ENCODE results near the gene LYPLA2. TPM values are rescaled to one million over a fixed set of nuclear protein-coding genes. Genes with fewer than 3 reads are reported as not detected.

LYPLA2 gene
- polyA plus RNA-seq, 1 of the 3 experiments (the other 2 are of a cell fraction), result 109 TPM

DNA sequence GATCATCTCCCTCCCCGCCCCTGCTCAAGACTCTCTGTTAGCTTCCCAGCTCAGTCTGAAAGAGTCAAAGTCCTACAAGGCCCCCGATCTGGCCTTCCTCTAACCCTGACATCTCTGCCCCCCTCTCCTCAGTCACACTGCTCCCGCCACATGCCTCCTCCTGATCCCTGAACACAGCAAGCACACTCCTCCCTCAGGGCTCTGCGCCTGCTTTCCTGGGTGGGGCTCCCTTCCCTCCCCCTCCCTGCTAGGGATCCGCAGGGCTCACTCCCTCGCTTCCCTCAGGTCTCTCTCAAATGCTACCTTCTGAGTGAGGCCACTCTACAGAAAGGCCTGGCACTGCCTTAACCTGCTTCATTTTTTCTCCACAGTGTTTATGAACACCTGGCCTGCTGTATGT lies 15.3 kb downstream of the LYPLA2 start:
- Histone ChIP-seq H2AFZ (ENCODE audit: low read depth) (no peak overlapping the region), H3K36me3 (replicated peaks in 1 of 2; ENCODE audit: control insufficient read depth in 1 of 2, insufficient read depth in 2 of 2, low read length in 1 of 2) (no peaks in the 10 kb centered on the region), H3K9me2 (no peaks in the 10 kb centered on the region), H4K20me1 (ENCODE audit: insufficient read depth) (no peaks in the 10 kb centered on the region), H3K4me1 (ENCODE audit: control insufficient read depth in 1 of 2, insufficient read depth in 2 of 2, low read depth in 1 of 2, low read length in 1 of 2) (peaks cover 0 to 15% of the 10 kb centered on the region in 2 experiments; a peak in 1 of 4 replicates), H3K9ac (no peak overlapping the region), H3K9me3 (no peaks in the 10 kb centered on the region), H3K27me3 (ENCODE audit: insufficient read depth) (no peaks in the 10 kb centered on the region), H3K4me2 (no peak overlapping the region), H3K27ac (ENCODE audit: low read depth in 2 of 2, low read length in 1 of 2) (no peak overlapping the region), H3F3A (replicated peaks; ENCODE audit: insufficient read depth) (peaks cover 8% of the 10 kb centered on the region), H3K4me3 (ENCODE audit: low read depth in 2 of 2, low read length in 1 of 2) (no peak overlapping the region), H3K79me2 (ENCODE audit: insufficient read depth) (no peaks in the 10 kb centered on the region)
- TF ChIP-seq MEF2A (IDR thresholded peaks at IDR 0.05; ENCODE audit: borderline replicate concordance, low read depth) (no peak), FOSL2 (IDR thresholded peaks at IDR 0.05; ENCODE audit: borderline replicate concordance, low read depth) (no peak), GATA2 (CRISPR knock-in tag; IDR thresholded peaks at IDR 0.05) (no peak), TEAD4 (IDR thresholded peaks at IDR 0.05; ENCODE audit: borderline replicate concordance, insufficient read depth) (no peak), JUND (IDR thresholded peaks at IDR 0.05) (no peak), GABPA (IDR thresholded peaks at IDR 0.05; ENCODE audit: low read depth) (no peak), CHD2 (IDR thresholded peaks at IDR 0.05; ENCODE audit: low read length, partially characterized antibody) (no peak), ELF1 (IDR thresholded peaks at IDR 0.05) (no peak), TAF1 (IDR thresholded peaks at IDR 0.05; ENCODE audit: borderline replicate concordance, low read depth, low read length) (no peak), RXRA (IDR thresholded peaks at IDR 0.05; ENCODE audit: borderline replicate concordance, low read depth) (no peak), MXI1 (IDR thresholded peaks at IDR 0.05; ENCODE audit: low read depth, low read length) (no peak)
- TF ChIP-seq, protein P1, sequence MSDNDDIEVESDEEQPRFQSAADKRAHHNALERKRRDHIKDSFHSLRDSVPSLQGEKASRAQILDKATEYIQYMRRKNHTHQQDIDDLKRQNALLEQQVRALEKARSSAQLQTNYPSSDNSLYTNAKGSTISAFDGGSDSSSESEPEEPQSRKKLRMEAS (IDR thresholded peaks at IDR 0.05; ENCODE audit: low read depth), result no peak
- TF ChIP-seq, protein P2, sequence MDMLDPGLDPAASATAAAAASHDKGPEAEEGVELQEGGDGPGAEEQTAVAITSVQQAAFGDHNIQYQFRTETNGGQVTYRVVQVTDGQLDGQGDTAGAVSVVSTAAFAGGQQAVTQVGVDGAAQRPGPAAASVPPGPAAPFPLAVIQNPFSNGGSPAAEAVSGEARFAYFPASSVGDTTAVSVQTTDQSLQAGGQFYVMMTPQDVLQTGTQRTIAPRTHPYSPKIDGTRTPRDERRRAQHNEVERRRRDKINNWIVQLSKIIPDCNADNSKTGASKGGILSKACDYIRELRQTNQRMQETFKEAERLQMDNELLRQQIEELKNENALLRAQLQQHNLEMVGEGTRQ (IDR thresholded peaks at IDR 0.05; ENCODE audit: borderline replicate concordance, low read depth, low read length), result no peak
- TF ChIP-seq, protein P3, sequence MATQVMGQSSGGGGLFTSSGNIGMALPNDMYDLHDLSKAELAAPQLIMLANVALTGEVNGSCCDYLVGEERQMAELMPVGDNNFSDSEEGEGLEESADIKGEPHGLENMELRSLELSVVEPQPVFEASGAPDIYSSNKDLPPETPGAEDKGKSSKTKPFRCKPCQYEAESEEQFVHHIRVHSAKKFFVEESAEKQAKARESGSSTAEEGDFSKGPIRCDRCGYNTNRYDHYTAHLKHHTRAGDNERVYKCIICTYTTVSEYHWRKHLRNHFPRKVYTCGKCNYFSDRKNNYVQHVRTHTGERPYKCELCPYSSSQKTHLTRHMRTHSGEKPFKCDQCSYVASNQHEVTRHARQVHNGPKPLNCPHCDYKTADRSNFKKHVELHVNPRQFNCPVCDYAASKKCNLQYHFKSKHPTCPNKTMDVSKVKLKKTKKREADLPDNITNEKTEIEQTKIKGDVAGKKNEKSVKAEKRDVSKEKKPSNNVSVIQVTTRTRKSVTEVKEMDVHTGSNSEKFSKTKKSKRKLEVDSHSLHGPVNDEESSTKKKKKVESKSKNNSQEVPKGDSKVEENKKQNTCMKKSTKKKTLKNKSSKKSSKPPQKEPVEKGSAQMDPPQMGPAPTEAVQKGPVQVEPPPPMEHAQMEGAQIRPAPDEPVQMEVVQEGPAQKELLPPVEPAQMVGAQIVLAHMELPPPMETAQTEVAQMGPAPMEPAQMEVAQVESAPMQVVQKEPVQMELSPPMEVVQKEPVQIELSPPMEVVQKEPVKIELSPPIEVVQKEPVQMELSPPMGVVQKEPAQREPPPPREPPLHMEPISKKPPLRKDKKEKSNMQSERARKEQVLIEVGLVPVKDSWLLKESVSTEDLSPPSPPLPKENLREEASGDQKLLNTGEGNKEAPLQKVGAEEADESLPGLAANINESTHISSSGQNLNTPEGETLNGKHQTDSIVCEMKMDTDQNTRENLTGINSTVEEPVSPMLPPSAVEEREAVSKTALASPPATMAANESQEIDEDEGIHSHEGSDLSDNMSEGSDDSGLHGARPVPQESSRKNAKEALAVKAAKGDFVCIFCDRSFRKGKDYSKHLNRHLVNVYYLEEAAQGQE (IDR thresholded peaks at IDR 0.05; ENCODE audit: low read depth, low read length), result no peak
- TF ChIP-seq, protein P4, sequence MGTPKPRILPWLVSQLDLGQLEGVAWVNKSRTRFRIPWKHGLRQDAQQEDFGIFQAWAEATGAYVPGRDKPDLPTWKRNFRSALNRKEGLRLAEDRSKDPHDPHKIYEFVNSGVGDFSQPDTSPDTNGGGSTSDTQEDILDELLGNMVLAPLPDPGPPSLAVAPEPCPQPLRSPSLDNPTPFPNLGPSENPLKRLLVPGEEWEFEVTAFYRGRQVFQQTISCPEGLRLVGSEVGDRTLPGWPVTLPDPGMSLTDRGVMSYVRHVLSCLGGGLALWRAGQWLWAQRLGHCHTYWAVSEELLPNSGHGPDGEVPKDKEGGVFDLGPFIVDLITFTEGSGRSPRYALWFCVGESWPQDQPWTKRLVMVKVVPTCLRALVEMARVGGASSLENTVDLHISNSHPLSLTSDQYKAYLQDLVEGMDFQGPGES (IDR thresholded peaks at IDR 0.05; ENCODE audit: low read depth, low read length), result no peak
- no peak for DNase-seq
- POLR2A ChIA-PET, result interaction anchor here (1.8 kb wide), 1 partner anchor 19 kb away, joined by 4 read pairs; the partner anchor contains the start of gene HMGCL
- 94% methylated on average over 6 of the region's 6 CpGs for WGBS (ENCODE audit: low lambda C conversion rate)
- CTCF ChIA-PET, result interaction anchor here (1.1 to 2.0 kb wide), 5 partner anchors 10 to 110 kb away, joined by 3 to 9 read pairs (median 6); partner anchors contain the start of gene HMGCL

Data from SK-N-SH (cell line).